GM18502 (cell line): ENCODE results near the gene MPG.
A peak's percentile ranks its signal among the peaks of the same experiment; 100 is the strongest.

Experiments used
- ATAC-seq: cut with Tn5 transposase; IDR thresholded peaks from one replicate; pipeline ENCODE4 v1.9.1; 2021; ENCODE audit warnings: mild to moderate bottlenecking; ENCODE audit not compliant: unreplicated experiment, poor library complexity

The MPG gene

GRCh38 chr16:79151-80054 lies 1.4 kb downstream of the MPG start:
- ATAC-seq: no peak

GRCh38 chr16:83060-83603 lies 5.1 kb downstream of the MPG start:
- no peak for ATAC-seq

- no peak for ATAC-seq
Measured at GRCh38 chr16:83781-84615, 6.0 kb downstream of the MPG start.

GRCh38 chr16:84718-85406 lies 6.8 kb downstream of the MPG start:
- peak; percentile 72 for ATAC-seq

GRCh38 chr16:85407-85782 lies 7.4 kb downstream of the MPG start:
- no peak for ATAC-seq

- no peak for ATAC-seq
Measured at GRCh38 chr16:85865-86264, 7.8 kb downstream of the MPG start.

- ATAC-seq: no peak
Measured at GRCh38 chr16:86483-86952, 8.5 kb downstream of the MPG start.

GRCh38 chr16:88613-89012 lies 10.6 kb downstream of the MPG start:
- ATAC-seq: no peak

- ATAC-seq: no peak
Measured at GRCh38 chr16:89391-90302, 11.6 kb downstream of the MPG start.

GRCh38 chr16:91484-91883 lies 13.5 kb downstream of the MPG start:
- no peak for ATAC-seq

- no peak for ATAC-seq
Measured at GRCh38 chr16:92431-93339, 14.7 kb downstream of the MPG start.

GRCh38 chr16:94918-95265 lies 16.9 kb downstream of the MPG start:
- no peak for ATAC-seq

- peak; percentile 79 for ATAC-seq
Measured at GRCh38 chr16:96935-97381, 18.9 kb downstream of the MPG start.

- ATAC-seq: no peak
Measured at GRCh38 chr16:97822-98221, 19.8 kb downstream of the MPG start.

- ATAC-seq: no peak
Measured at GRCh38 chr16:100989-101388, 23.0 kb downstream of the MPG start.

- ATAC-seq: no peak
Measured at GRCh38 chr16:101586-101985, 23.6 kb downstream of the MPG start.

- ATAC-seq: no peak
Measured at GRCh38 chr16:102060-102855, 24.2 kb downstream of the MPG start.

GRCh38 chr16:104355-104754 lies 26.3 kb downstream of the MPG start:
- no peak for ATAC-seq
